GM06990 (cell line): ENCODE data around the gene ITIH4.

Experiments used
- DNase-seq: peaks from one replicate; pipeline ENCODE4 v3.0.0-alpha.2; 2011; ENCODE audit not compliant: insufficient read length; ENCODE audit errors: extremely low read depth
- H3K27me3 ChIP-seq: replicated peaks from 2 replicates; pipeline ENCODE4 v1.6.0; 2011; ENCODE audit warnings: low read length; ENCODE audit not compliant: control insufficient read depth, insufficient read depth
- H3K36me3 ChIP-seq: 2 replicates; pipeline ENCODE4 v1.5.1; 2011; ENCODE audit warnings: low read length; ENCODE audit not compliant: control insufficient read depth, insufficient read depth
- H3K4me3 ChIP-seq: replicated peaks from 2 replicates; pipeline ENCODE4 v1.5.1; 2011; ENCODE audit warnings: low read depth, mild to moderate bottlenecking, control low read depth, low read length
- CTCF ChIP-seq: IDR thresholded peaks from 2 replicates; pipeline ENCODE4 v1.5.1; 2011; ENCODE audit warnings: low read length, control low read depth, mild to moderate bottlenecking, inconsistent platforms; ENCODE audit not compliant: insufficient read depth, poor library complexity, severe bottlenecking

Gene ITIH4

GRCh38 chr3:52870471-52870870 lies 40.0 kb upstream of the ITIH4 start:
- no peak for TF ChIP-seq CTCF
- no peaks in the 10 kb centered on the region; the same call in 1 of the 2 replicates for H3K36me3 ChIP-seq
- no peaks in the 10 kb centered on the region for H3K27me3 ChIP-seq
- DNase-seq = no peak
- H3K4me3 ChIP-seq = no peak overlapping the region

- TF ChIP-seq CTCF = no peak
- Histone ChIP-seq H3K27me3 (no peaks in the 10 kb centered on the region), H3K4me3 (no peak overlapping the region), H3K36me3 (no peaks in the 10 kb centered on the region; the same call in 1 of the 2 replicates)
- DNase-seq = no peak
Measured at GRCh38 chr3:52866427-52866826, 36.0 kb upstream of the ITIH4 start.

GRCh38 chr3:52865994-52866393 lies 35.5 kb upstream of the ITIH4 start:
- no peak for TF ChIP-seq CTCF
- H3K36me3 ChIP-seq = no peaks in the 10 kb centered on the region; the same call in 1 of the 2 replicates
- H3K4me3 ChIP-seq = no peak overlapping the region
- no peak for DNase-seq
- no peaks in the 10 kb centered on the region for H3K27me3 ChIP-seq

- Histone ChIP-seq H3K36me3 (peaks cover 1% of the 10 kb centered on the region), H3K27me3 (no peaks in the 10 kb centered on the region), H3K4me3 (no peak overlapping the region)
- TF ChIP-seq CTCF = no peak
- DNase-seq = no peak
Measured at GRCh38 chr3:52860424-52860768, 29.9 kb upstream of the ITIH4 start.

- no peak for DNase-seq
- Histone ChIP-seq H3K27me3 (no peaks in the 10 kb centered on the region), H3K36me3 (peaks cover 1% of the 10 kb centered on the region), H3K4me3 (no peak overlapping the region)
- no peak for TF ChIP-seq CTCF
Measured at GRCh38 chr3:52859686-52860423, 29.4 kb upstream of the ITIH4 start.

- peaks cover 1% of the 10 kb centered on the region for H3K36me3 ChIP-seq
- no peak overlapping the region for H3K4me3 ChIP-seq
- no peak for TF ChIP-seq CTCF
- no peaks in the 10 kb centered on the region for H3K27me3 ChIP-seq
- no peak for DNase-seq
Measured at GRCh38 chr3:52857864-52858263, 27.4 kb upstream of the ITIH4 start.
